Loucy (cell line): ENCODE data around the gene PAX9.

Source experiments
- H2AFZ ChIP-seq: fragments of 200-600 bp; sonication (generic); 2 replicates; pipeline ENCODE4 v1.6.0; 2016; ENCODE audit warnings: antibody characterized with exemption, mild to moderate bottlenecking, low read length, moderate library complexity
- H3F3A ChIP-seq: fragments of 200-600 bp; 2 replicates; pipeline ENCODE4 v1.6.0; 2016; ENCODE audit warnings: antibody characterized with exemption, low read depth, mild to moderate bottlenecking
- H3K27me3 ChIP-seq: fragments of 200-600 bp; sonication (generic); 2 replicates; pipeline ENCODE4 v1.6.1; 2014; ENCODE audit warnings: low read length, mild to moderate bottlenecking; ENCODE audit not compliant: insufficient read depth, poor library complexity, severe bottlenecking
- H3K36me3 ChIP-seq: fragments of 200-600 bp; sonication (generic); 2 replicates; pipeline ENCODE4 v1.6.1; 2016; ENCODE audit warnings: low read length; ENCODE audit not compliant: insufficient read depth
- H3K4me1 ChIP-seq: fragments of 200-600 bp; sonication (generic); 2 replicates; pipeline ENCODE4 v1.5.1; 2014; ENCODE audit warnings: low read length, mild to moderate bottlenecking; ENCODE audit not compliant: insufficient read depth, poor library complexity, severe bottlenecking
- H3K4me2 ChIP-seq: fragments of 200-600 bp; sonication (generic); 2 replicates; pipeline ENCODE4 v1.6.0; 2014; ENCODE audit warnings: antibody characterized with exemption, low read length, low read depth, mild to moderate bottlenecking; ENCODE audit not compliant: poor library complexity, severe bottlenecking
- H3K4me3 ChIP-seq: fragments of 200-600 bp; sonication (generic); 2 replicates; pipeline ENCODE4 v1.5.1; 2014; ENCODE audit warnings: low read length, mild to moderate bottlenecking, mixed read lengths; ENCODE audit not compliant: poor library complexity, severe bottlenecking
- H3K79me2 ChIP-seq: fragments of 200-600 bp; sonication (generic); 2 replicates; pipeline ENCODE4 v1.6.1; 2014; ENCODE audit warnings: low read length; ENCODE audit not compliant: insufficient read depth
- H3K9ac ChIP-seq: fragments of 200-600 bp; sonication (generic); 2 replicates; pipeline ENCODE4 v1.6.0; 2014; ENCODE audit warnings: mild to moderate bottlenecking, low read depth, low read length, moderate library complexity; ENCODE audit not compliant: poor library complexity, severe bottlenecking
- H3K9me2 ChIP-seq: fragments of 200-600 bp; sonication (generic); replicated peaks from 2 replicates; pipeline ENCODE4 v1.6.1; 2016; ENCODE audit warnings: low read depth, low read length, mixed read lengths
- H3K9me3 ChIP-seq: fragments of 200-600 bp; sonication (generic); 2 replicates; pipeline ENCODE4 v1.6.1; 2014; ENCODE audit warnings: mild to moderate bottlenecking, antibody characterized with exemption, low read length, low read depth; ENCODE audit not compliant: insufficient read depth
- H4K20me1 ChIP-seq: fragments of 200-600 bp; sonication (generic); 2 replicates; pipeline ENCODE4 v1.6.0; 2014; ENCODE audit warnings: antibody characterized with exemption, low read length, mild to moderate bottlenecking; ENCODE audit not compliant: insufficient read depth, poor library complexity, severe bottlenecking
- CTCF ChIP-seq: fragments of 200-600 bp; sonication (generic); conservative IDR thresholded peaks from 2 replicates; pipeline ENCODE4 v1.5.1; 2014; ENCODE audit warnings: mild to moderate bottlenecking, antibody characterized with exemption, low read length
- EZH2phosphoT487 ChIP-seq: fragments of 200-600 bp; IDR thresholded peaks from 2 replicates; pipeline ENCODE4 v1.6.1; 2018; ENCODE audit warnings: antibody characterized with exemption, mild to moderate bottlenecking, moderate library complexity, borderline replicate concordance

Gene PAX9

GRCh38 chr14:36726128-36726527 lies 64.5 kb downstream of the PAX9 start:
- no peak overlapping the region for H3K4me3 ChIP-seq

More at GRCh38 chr14:36726128-36726527, 64.5 kb downstream of the PAX9 start:
- Histone ChIP-seq H3K36me3 (no peaks in the 10 kb centered on the region), H3K9me3 (no peaks in the 10 kb centered on the region), H4K20me1 (no peaks in the 10 kb centered on the region), H3F3A (no peaks in the 10 kb centered on the region), H2AFZ (no peak overlapping the region), H3K79me2 (no peaks in the 10 kb centered on the region), H3K9me2 (no peaks in the 10 kb centered on the region), H3K9ac (no peak overlapping the region), H3K4me2 (no peak overlapping the region), H3K4me1 (peaks cover 10% of the 10 kb centered on the region), H3K27me3 (no peaks in the 10 kb centered on the region)
- no peak for TF ChIP-seq EZH2phosphoT487
- no peak for TF ChIP-seq CTCF
